Adrenal gland (tissue), 12 donors: ENCODE measurements around the gene CREB5. TPM values are rescaled to one million over a fixed set of nuclear protein-coding genes. Genes with fewer than 3 reads are reported as not detected.

Experiments
- DNase-seq, 7 donors: peaks; one replicate each; pipeline ENCODE4 v3.0.0-alpha.2; 2019 to 2020
- H3K27ac ChIP-seq, 5 donors: fragments of 200-600 bp; sonication (generic) in 4 of 5; 1 replicate in 3 of 5; 2 replicates in 2 of 5; pipeline versions ENCODE4 v1.5.1 to v1.8.0; 2016 to 2020; ENCODE audit warnings: mild to moderate bottlenecking in 1 of 5
- H3K27me3 ChIP-seq: fragments of 200-600 bp; 2 replicates; pipeline ENCODE4 v1.8.0; 2021
- H3K36me3 ChIP-seq, 2 donors: fragments of 200-600 bp; replicated peaks in 1 of 2; 1 replicate in 1 of 2; 2 replicates in 1 of 2; pipeline versions ENCODE4 v1.5.1 to v1.8.0; 2018 to 2022
- H3K4me1 ChIP-seq, 2 donors: fragments of 200-600 bp; replicated peaks in 1 of 2; 1 replicate in 1 of 2; 2 replicates in 1 of 2; pipeline versions ENCODE4 v1.5.1 to v1.8.0; 2018 to 2021
- H3K4me3 ChIP-seq, 4 donors: fragments of 200-600 bp; sonication (generic) in 3 of 4; one replicate each; pipeline ENCODE4 v1.5.1; 2016 to 2018
- H3K9me3 ChIP-seq, 3 donors: fragments of 200-600 bp; sonication (generic) in 1 of 3; replicated peaks in 1 of 3; 1 replicate in 2 of 3; 2 replicates in 1 of 3; pipeline versions ENCODE4 v1.5.1 to v1.8.0; 2016 to 2021
- POLR2A ChIP-seq, 2 donors: fragments of 450-650 bp; IDR thresholded peaks; one replicate each; pipeline ENCODE4 v1.6.1; 2017; ENCODE audit warnings: antibody characterized with exemption in 2 of 2, mild to moderate bottlenecking in 2 of 2, moderate library complexity in 1 of 2
- WGBS, 4 donors: extraction: QIAGEN DNeasy Blood & Tissue Kit in 2 of 4; methylation state at CpG; one replicate each; pipeline versions ENCODE4 v1.1.5 to v1.1.7; 2013 to 2017; 5-methylcytosine and 5-hydroxymethylcytosine counted together
- intact Hi-C, 2 donors: fragments of 100-400 bp; cut with DNase I; formaldehyde crosslinking; loops; one replicate each; pipeline versions ENCODE4 v1.14.1 to v1.15.0; 2022 to 2023
- polyA plus RNA-seq, 3 donors: library from polyadenylated mRNA; stranded (reverse); fragments of 200-250 nt in 2 of 3; fragments of 350-450 nt in 1 of 3; fragmentation: Illumina TruSeq in 1 of 3; extraction: RNeasy Lipid Tissue Mini Kit (QIAGEN cat#74804) in 1 of 3; gene quantifications; one replicate each; pipeline ENCODE4 v1.2.3, GENCODE V29; 2013 to 2014
- total RNA-seq, 9 donors: library from RNA; depleted of rRNA in 4 of 9; stranded (reverse); fragments of >200 nt in 4 of 9; fragments of 120-200 nt in 1 of 9; fragmentation: NEBNext Ultra II Directional in 1 of 9; extraction: Animal tissue kit (Norgen Biotek cat#: 25700) in 1 of 9; gene quantifications; one replicate each; pipeline versions ENCODE4 v1.1.0 to v1.2.4, GENCODE V29; 2013 to 2023
- TF ChIP-seq, protein P1 (sequence below), 6 experiments: fragments of 450-650 bp in 4 of 6; fragments of 200-600 bp in 2 of 6; sonication (generic) in 1 of 6; IDR thresholded peaks; 1 replicate in 5 of 6; 2 replicates in 1 of 6; pipeline versions ENCODE4 v1.5.1 to v1.8.0; 2016 to 2021; ENCODE audit warnings: antibody characterized with exemption in 6 of 6, mild to moderate bottlenecking in 2 of 6, moderate library complexity in 1 of 6
- donor health status: healthy with polysubstance abuse.
- donor health status: Bipolar disorder and iron deficiency.
- donor health status: DM: yes; HTN: yes; CAD: no.
- donor health status: DM: no; HTN: no; CAD: no.
- donor health status: DM: no; HTN: no; CAD: no.
- donor health status: DM: yes; HTN: yes; CAD: no.

The CREB5 gene
- total and polyA plus RNA-seq, 12 donors, result 0.69 to 5.4 (median 1.3) TPM

DNA sequence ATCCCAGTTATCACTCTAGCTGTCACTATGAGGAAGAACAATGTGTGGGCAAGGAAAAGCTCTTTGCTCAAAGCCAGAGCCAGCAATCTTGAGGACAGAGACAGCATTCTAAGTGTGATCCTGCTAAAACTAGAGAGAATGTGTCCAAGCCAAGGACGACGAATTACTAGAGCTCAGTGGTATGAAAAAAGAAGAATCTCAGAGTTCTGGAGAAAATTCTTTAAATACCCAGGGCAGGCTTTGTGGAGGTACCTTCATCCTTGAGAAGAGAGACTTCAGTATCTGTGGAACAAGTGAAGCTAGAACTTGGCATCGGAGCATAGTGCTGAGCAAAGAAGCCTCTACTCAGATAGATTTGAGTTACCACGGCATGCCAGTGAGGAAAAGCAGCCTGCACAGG lies 336.0 kb downstream of the CREB5 start:
- 72 to 83% (median 80%) methylated on average over 4 of the region's 4 CpGs for WGBS, 4 donors
- H3K27me3 ChIP-seq, result no peaks in the 10 kb centered on the region
- H3K9me3 ChIP-seq, result no peaks in the 10 kb centered on the region
- H3K4me1 ChIP-seq, result no peaks in the 10 kb centered on the region
- no peak overlapping the region for H3K4me3 ChIP-seq
- TF ChIP-seq, protein P1, sequence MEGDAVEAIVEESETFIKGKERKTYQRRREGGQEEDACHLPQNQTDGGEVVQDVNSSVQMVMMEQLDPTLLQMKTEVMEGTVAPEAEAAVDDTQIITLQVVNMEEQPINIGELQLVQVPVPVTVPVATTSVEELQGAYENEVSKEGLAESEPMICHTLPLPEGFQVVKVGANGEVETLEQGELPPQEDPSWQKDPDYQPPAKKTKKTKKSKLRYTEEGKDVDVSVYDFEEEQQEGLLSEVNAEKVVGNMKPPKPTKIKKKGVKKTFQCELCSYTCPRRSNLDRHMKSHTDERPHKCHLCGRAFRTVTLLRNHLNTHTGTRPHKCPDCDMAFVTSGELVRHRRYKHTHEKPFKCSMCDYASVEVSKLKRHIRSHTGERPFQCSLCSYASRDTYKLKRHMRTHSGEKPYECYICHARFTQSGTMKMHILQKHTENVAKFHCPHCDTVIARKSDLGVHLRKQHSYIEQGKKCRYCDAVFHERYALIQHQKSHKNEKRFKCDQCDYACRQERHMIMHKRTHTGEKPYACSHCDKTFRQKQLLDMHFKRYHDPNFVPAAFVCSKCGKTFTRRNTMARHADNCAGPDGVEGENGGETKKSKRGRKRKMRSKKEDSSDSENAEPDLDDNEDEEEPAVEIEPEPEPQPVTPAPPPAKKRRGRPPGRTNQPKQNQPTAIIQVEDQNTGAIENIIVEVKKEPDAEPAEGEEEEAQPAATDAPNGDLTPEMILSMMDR (IDR thresholded peaks at IDR 0.05), result no peak
- TF ChIP-seq POLR2A (IDR thresholded peaks at IDR 0.05), result no peak
- intact Hi-C loops, result no loop called here
- no peaks in the 10 kb centered on the region for H3K36me3 ChIP-seq
- H3K27ac ChIP-seq, result no peak overlapping the region
- DNase-seq, result no peak

DNA sequence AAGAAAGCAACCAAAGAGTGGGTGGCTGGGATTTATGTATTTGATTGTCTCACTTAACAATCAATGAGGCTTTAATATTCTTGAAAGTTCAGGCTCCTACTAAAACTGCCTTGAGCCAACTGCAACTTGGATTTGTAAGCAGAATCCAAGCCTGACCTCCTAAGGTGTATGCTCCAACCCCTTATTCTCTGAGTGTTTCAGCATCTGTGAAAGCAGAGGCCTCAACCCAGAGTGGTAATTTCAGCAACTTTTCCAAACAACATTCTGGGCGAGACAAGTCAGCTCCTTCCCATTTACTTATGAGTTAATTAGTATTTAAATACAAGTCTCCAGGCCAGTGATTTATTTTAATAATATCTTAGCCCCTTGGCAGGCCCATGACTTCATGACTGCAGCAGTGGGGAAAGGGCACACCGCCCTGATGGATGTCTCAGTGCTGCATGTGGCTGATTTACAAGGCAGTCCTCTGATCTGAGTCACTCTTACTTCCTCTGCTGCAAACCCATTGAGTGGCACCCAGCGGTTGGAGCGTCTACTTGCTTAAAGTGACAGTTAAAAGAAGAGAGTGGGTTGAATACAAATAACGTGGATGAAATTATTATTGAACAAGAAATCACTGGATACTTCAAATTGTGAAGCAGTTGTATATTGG lies 336.7 kb downstream of the CREB5 start:
- WGBS, 4 donors, result 61 to 77% (median 71%) methylated on average over 5 of the region's 5 CpGs
- peak in 5 of 7 donors; percentile 12 to 59 (median 28) for DNase-seq
- Histone ChIP-seq H3K36me3 (no peaks in the 10 kb centered on the region), H3K27ac (no peak overlapping the region), H3K27me3 (no peaks in the 10 kb centered on the region), H3K4me1 (no peaks in the 10 kb centered on the region), H3K4me3 (no peak overlapping the region), H3K9me3 (no peaks in the 10 kb centered on the region)
- TF ChIP-seq POLR2A (IDR thresholded peaks at IDR 0.05), result no peak
- TF ChIP-seq, protein P1 (IDR thresholded peaks at IDR 0.05), result no peak
- intact Hi-C loops, result no loop called here

DNA sequence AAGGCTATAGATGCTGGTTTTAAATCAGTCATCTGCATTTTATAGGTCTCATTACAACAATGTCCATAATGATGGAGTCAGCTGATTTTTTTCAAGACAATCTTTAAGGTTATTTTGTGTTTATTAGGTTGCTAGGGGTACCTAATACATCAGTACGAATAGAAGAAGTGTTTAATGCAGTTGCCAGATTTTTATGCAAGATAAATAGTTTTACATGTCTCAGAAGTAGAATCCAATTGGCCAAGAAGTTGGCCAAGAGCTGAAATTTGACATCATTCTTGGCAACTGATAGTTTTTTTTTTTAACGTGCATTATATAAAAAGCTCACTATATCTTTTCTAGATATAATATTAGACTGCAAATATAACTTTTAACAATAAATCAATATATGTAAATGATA lies 337.3 kb downstream of the CREB5 start:
- Histone ChIP-seq H3K4me3 (no peak overlapping the region), H3K9me3 (no peaks in the 10 kb centered on the region), H3K27ac (no peak overlapping the region), H3K36me3 (no peaks in the 10 kb centered on the region), H3K4me1 (no peaks in the 10 kb centered on the region), H3K27me3 (no peaks in the 10 kb centered on the region)
- intact Hi-C loops, result no loop called here
- TF ChIP-seq, protein P1 (IDR thresholded peaks at IDR 0.05), result no peak
- no peak for TF ChIP-seq POLR2A (IDR thresholded peaks at IDR 0.05)
- WGBS, 4 donors, result 52 to 81% (median 57%) methylated on average over 2 of the region's 2 CpGs
- no peak for DNase-seq

DNA sequence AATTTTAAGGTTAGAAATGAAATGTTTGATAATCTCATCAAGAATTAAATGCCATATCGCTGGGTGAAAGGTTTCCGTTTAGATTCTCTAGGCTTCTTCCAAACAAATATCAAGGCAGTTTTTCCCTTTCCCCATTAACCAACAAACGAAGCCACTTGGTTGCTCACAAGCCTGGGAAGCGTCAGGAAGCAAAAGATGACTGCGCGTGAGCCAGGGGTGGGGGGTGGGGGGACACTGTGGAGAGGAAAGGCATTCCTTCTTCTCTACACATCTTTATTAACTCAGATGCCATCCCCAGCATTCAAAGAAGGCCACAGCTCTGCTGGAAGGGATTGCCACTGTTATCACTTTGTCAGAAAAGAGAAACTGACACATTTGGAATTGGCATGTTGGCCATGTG lies 338.7 kb downstream of the CREB5 start:
- intact Hi-C loops, result no loop called here
- Histone ChIP-seq H3K9me3 (no peaks in the 10 kb centered on the region), H3K27ac (no peak overlapping the region), H3K36me3 (no peaks in the 10 kb centered on the region), H3K4me3 (no peak overlapping the region), H3K27me3 (no peaks in the 10 kb centered on the region), H3K4me1 (no peaks in the 10 kb centered on the region)
- WGBS, 4 donors, result 86 to 95% (median 90%) methylated on average over 6 of the region's 6 CpGs
- TF ChIP-seq, protein P1 (IDR thresholded peaks at IDR 0.05), result no peak
- no peak for TF ChIP-seq POLR2A (IDR thresholded peaks at IDR 0.05)
- no peak for DNase-seq
